Neutrophil (primary cell): ENCODE data around the gene CAPN2.

Source experiments
- H3K27ac ChIP-seq: fragments of 200-600 bp; sonication (generic); 2 replicates; pipeline ENCODE4 v1.5.1; 2016; ENCODE audit warnings: mild to moderate bottlenecking, moderate library complexity
- H3K27me3 ChIP-seq: fragments of 200-600 bp; sonication (generic); 2 replicates; pipeline ENCODE4 v1.6.0; 2016; ENCODE audit warnings: mild to moderate bottlenecking
- H3K36me3 ChIP-seq: fragments of 200-600 bp; sonication (generic); 2 replicates; pipeline ENCODE4 v1.5.1; 2017
- H3K4me1 ChIP-seq, 2 experiments: fragments of 200-600 bp in 1 of 2; sonication (generic) in 1 of 2; 1 replicate in 1 of 2; 2 replicates in 1 of 2; pipeline versions ENCODE4 v1.5.1 to v1.6.1; 2013 to 2016; ENCODE audit warnings: low read depth in 1 of 2, low read length in 1 of 2, mild to moderate bottlenecking in 1 of 2, moderate library complexity in 1 of 2; ENCODE audit not compliant: control insufficient read depth in 1 of 2, insufficient read depth in 1 of 2
- H3K4me3 ChIP-seq, 2 experiments: fragments of 200-600 bp in 1 of 2; sonication (generic) in 1 of 2; 1 replicate in 1 of 2; 2 replicates in 1 of 2; pipeline ENCODE4 v1.5.1; 2013 to 2016; ENCODE audit warnings: low read depth in 1 of 2, low read length in 1 of 2, mild to moderate bottlenecking in 1 of 2, moderate library complexity in 1 of 2
- H3K9me3 ChIP-seq: fragments of 200-600 bp; sonication (generic); 2 replicates; pipeline ENCODE4 v1.5.1; 2016
- CTCF ChIP-seq: fragments of 200-600 bp; sonication (generic); IDR thresholded peaks from 2 replicates; pipeline ENCODE4 v1.5.1; 2016; ENCODE audit warnings: antibody characterized with exemption

CAPN2 gene

GRCh38 chr1:223819730-223820514, 107.6 kb downstream of the CAPN2 start:
- Histone ChIP-seq H3K9me3 (no peaks in the 10 kb centered on the region), H3K27me3 (no peaks in the 10 kb centered on the region), H3K4me3 (no peak overlapping the region), H3K4me1 (peaks cover 28 to 37% of the 10 kb centered on the region in 2 experiments), H3K27ac (peak overlapping the region; percentile 46), H3K36me3 (peaks cover 4% of the 10 kb centered on the region)
- TF ChIP-seq CTCF: no peak

GRCh38 chr1:223820515-223820858, 108.1 kb downstream of the CAPN2 start:
- Histone ChIP-seq H3K4me1 (peaks cover 33 to 43% of the 10 kb centered on the region in 2 experiments), H3K27ac (no peak overlapping the region), H3K36me3 (peaks cover 4% of the 10 kb centered on the region), H3K4me3 (no peak overlapping the region), H3K9me3 (no peaks in the 10 kb centered on the region), H3K27me3 (no peaks in the 10 kb centered on the region)
- TF ChIP-seq CTCF: no peak

- Histone ChIP-seq H3K36me3 (peaks cover 4% of the 10 kb centered on the region), H3K4me1 (peaks cover 38 to 48% of the 10 kb centered on the region in 2 experiments), H3K27ac (no peak overlapping the region), H3K4me3 (no peak overlapping the region), H3K27me3 (no peaks in the 10 kb centered on the region), H3K9me3 (no peaks in the 10 kb centered on the region)
- no peak for TF ChIP-seq CTCF
Observed at GRCh38 chr1:223820971-223821370, 108.6 kb downstream of the CAPN2 start.

DNA sequence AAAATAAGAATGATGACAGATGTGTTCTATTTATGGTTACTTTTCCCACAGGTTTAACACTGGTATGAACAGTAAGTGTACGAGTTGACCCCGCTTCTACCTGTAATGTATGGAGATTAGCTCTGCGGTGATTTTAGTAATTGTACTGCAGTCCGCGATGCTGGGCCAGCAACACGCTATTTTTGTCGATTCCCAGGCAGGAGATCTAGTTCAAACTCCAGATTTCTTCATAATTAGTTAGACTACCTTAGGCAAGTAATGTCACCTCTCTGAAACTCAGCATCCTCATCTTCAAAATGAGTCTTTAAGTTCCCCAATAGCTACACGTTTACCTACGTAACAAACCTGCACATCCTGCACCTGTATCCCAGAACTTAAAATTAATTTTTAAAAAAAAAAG, 111.9 kb downstream of the CAPN2 start:
- TF ChIP-seq CTCF: no peak
- H3K4me3 ChIP-seq: no peak overlapping the region
- H3K27ac ChIP-seq: peak overlapping the region; percentile 78

DNA sequence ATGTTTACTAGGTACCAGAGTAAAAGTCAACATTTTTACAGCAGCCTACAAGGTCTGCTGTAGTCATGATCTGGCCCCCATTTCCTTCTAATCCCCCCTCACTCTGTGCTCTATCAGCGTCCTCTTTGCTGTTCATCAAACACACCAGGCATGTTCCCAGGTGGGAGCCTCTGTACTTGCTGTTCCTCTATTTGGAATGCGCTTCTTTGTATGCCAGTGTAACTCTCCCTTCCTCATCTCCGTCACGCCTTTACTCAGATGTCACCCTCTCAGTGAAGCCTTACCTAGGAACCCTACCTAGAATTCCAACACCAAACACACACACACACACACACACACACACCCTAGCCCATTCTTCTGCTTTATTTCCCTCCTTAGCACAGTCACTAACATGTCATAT, 112.4 kb downstream of the CAPN2 start:
- peak overlapping the region; percentile 78 for H3K27ac ChIP-seq

More for the DNA sequence above, 111.9 kb downstream of the CAPN2 start:
- peaks cover 4% of the 10 kb centered on the region for H3K36me3 ChIP-seq
- H3K27me3 ChIP-seq: no peaks in the 10 kb centered on the region
- no peaks in the 10 kb centered on the region for H3K9me3 ChIP-seq
- H3K4me1 ChIP-seq: peaks cover 70 to 77% of the 10 kb centered on the region in 2 experiments

More for the DNA sequence above, 112.4 kb downstream of the CAPN2 start:
- peaks cover 4% of the 10 kb centered on the region for H3K36me3 ChIP-seq
- H3K4me1 ChIP-seq: peaks cover 72 to 79% of the 10 kb centered on the region in 2 experiments
- TF ChIP-seq CTCF: no peak
- H3K27me3 ChIP-seq: no peaks in the 10 kb centered on the region
- H3K4me3 ChIP-seq: no peak overlapping the region
- H3K9me3 ChIP-seq: no peaks in the 10 kb centered on the region
